IPS-15b (cell line): ENCODE data around the gene KIF4B.
"Not testable (repeated sequence)": the region's sequence is repeated elsewhere in the genome, so short reads cannot be mapped to it uniquely, and the experiment has no call there.

Experiments
- H3K27me3 ChIP-seq: one replicate; pipeline ENCODE4 v1.6.1; 2013; ENCODE audit warnings: low read length; ENCODE audit not compliant: control insufficient read depth, insufficient read depth
- H3K36me3 ChIP-seq: one replicate; pipeline ENCODE4 v1.6.1; 2013; ENCODE audit warnings: low read length; ENCODE audit not compliant: control insufficient read depth, insufficient read depth
- H3K4me1 ChIP-seq: one replicate; pipeline ENCODE4 v1.6.1; 2013; ENCODE audit warnings: mild to moderate bottlenecking, low read length; ENCODE audit not compliant: control insufficient read depth, insufficient read depth
- H3K4me3 ChIP-seq: one replicate; pipeline ENCODE4 v1.5.1; 2013; ENCODE audit warnings: low read depth, low read length
- H3K9ac ChIP-seq: one replicate; pipeline ENCODE4 v1.6.1; 2013; ENCODE audit warnings: low read depth, mild to moderate bottlenecking, low read length
- H3K9me3 ChIP-seq: one replicate; pipeline ENCODE4 v1.6.1; 2013; ENCODE audit warnings: mild to moderate bottlenecking, low read length; ENCODE audit not compliant: control insufficient read depth, insufficient read depth

The KIF4B gene

DNA sequence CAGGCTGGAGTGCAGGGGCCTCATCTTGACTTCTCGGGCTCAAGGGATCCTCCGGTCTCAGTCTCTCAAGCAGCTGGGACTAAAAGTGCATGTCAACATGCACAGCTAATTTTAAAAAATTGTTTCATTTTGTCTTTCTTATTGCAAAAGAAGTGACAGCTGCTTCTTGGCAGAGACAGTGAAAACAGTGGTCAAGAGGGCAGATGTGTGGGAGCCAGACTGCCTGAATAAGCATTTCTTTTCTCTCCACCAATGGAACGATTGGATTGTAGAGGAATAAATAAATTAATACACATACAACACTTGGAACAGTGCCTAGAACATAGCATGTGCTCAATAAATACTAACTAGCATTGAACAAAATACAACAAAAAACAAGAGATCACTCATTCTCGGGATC, 27.4 kb upstream of the KIF4B start:
- Histone ChIP-seq H3K36me3 (no peaks in the 10 kb centered on the region), H3K9me3 (no peaks in the 10 kb centered on the region), H3K27me3 (no peaks in the 10 kb centered on the region), H3K4me1 (no peaks in the 10 kb centered on the region), H3K4me3 (no peak overlapping the region), H3K9ac (no peak overlapping the region)

DNA sequence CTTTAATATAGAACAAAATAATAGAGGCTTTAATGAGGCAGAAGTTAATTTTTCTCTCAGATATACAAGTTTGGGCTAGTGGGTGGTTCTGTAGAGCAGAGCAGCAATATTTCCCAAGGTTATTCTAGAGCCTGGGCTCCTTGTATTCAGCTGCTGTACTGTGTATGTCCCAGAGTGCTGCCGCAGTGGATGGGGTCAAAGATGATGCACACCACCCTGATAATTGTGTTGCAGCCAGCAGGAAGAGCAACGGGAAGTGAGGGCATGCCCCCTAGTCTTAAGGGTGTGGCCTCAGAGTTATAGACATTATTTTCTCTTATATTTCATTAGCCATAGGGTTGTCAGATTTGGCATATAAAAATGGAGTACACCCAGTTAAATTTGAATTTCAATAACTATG, 23.9 kb upstream of the KIF4B start:
- H3K4me3 ChIP-seq, result no peak overlapping the region

DNA sequence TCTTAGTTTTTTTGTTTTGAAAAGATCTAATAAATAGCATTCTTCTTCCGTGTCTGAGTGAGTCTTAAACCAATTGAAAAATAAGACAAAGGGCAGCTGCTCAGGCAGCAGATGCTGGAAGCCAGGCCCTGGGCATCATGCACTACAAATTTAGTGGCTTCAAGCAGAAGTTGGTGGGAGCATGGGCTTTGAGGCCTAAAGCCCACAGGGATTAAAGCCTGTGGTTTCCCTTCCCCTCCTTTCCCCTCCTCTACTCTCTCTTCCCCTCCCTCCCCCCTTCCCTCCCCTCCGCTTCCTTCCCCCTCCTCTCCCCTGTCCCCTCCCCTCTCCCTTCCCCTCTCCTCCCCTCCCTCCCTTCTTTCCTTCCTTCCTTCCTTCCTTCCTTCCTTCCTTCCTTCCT, 20.1 kb upstream of the KIF4B start:
- Histone ChIP-seq H3K4me3 (no peak overlapping the region), H3K4me1 (no peaks in the 10 kb centered on the region), H3K9me3 (no peaks in the 10 kb centered on the region), H3K9ac (no peak overlapping the region), H3K27me3 (no peaks in the 10 kb centered on the region), H3K36me3 (no peaks in the 10 kb centered on the region)

More for the DNA sequence above, 23.9 kb upstream of the KIF4B start:
- H3K9ac ChIP-seq, result no peak overlapping the region
- no peaks in the 10 kb centered on the region for H3K36me3 ChIP-seq
- H3K27me3 ChIP-seq, result no peaks in the 10 kb centered on the region
- no peaks in the 10 kb centered on the region for H3K9me3 ChIP-seq
- no peaks in the 10 kb centered on the region for H3K4me1 ChIP-seq

DNA sequence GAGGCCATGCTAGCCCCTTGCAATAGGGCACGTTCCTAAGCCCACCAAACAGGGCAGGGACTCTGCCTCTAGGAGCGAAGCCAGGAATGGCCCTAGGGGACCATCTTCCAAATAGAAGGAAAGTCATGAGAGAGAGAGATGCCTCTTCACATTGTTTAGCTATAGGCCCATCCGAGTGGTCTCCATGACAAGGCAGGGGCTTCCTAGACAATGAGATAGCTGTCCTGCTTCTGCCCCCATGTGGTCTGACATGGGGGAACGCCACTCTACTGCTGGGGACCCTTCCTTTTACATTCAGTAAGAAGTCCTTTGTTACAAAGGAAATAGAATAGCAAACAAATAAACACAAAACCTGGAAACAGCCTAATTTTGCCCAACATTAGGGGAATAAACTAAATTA, 17.9 kb upstream of the KIF4B start:
- Histone ChIP-seq H3K27me3 (no peaks in the 10 kb centered on the region), H3K4me3 (no peak overlapping the region), H3K9ac (no peak overlapping the region), H3K9me3 (no peaks in the 10 kb centered on the region), H3K36me3 (no peaks in the 10 kb centered on the region), H3K4me1 (no peaks in the 10 kb centered on the region)

DNA sequence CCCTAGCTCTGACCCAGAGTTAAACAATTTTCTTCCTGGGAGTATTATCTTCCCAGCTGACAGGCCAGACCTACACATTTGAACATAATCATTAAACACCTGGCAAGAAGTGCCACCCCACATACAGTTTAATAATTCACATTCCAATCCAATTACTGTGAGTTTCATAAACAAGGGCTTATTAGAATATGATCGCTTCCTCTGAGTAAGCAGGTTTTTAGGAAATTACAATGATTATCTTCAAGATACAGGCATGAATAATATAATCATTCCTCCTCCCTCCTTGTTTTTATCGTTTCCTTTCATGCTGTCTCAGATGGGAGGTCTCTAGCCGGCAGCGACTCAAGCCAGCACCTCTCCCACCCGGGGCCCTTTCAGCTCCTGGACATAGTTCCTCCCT, 15.8 kb upstream of the KIF4B start:
- no peaks in the 10 kb centered on the region for H3K9me3 ChIP-seq

DNA sequence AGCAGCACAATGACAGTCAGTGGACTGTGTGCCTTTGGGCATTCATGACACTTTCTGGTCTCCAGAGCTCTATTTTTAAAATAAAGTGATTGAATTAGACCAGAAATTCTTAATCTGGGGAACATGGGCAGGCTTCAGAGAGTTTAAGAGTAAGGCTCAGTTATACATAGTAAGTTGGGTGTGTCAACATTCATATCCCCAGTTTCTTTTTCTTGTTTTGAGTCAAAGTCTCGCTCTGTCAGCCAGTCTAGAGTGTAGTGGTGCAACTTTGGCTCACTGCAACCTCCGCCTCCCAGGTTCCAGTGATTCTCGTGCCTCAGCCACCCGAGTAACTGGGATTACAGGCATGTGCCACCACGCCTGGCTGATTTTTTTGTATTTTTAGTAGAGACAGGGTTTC, 13.7 kb upstream of the KIF4B start:
- Histone ChIP-seq H3K9ac (no peak overlapping the region), H3K4me1 (no peaks in the 10 kb centered on the region), H3K9me3 (no peaks in the 10 kb centered on the region), H3K27me3 (no peaks in the 10 kb centered on the region), H3K4me3 (no peak overlapping the region), H3K36me3 (no peaks in the 10 kb centered on the region)

More for the DNA sequence above, 15.8 kb upstream of the KIF4B start:
- H3K4me1 ChIP-seq, result no peaks in the 10 kb centered on the region
- no peak overlapping the region for H3K9ac ChIP-seq
- H3K27me3 ChIP-seq, result no peaks in the 10 kb centered on the region
- H3K36me3 ChIP-seq, result no peaks in the 10 kb centered on the region
- H3K4me3 ChIP-seq, result no peak overlapping the region

DNA sequence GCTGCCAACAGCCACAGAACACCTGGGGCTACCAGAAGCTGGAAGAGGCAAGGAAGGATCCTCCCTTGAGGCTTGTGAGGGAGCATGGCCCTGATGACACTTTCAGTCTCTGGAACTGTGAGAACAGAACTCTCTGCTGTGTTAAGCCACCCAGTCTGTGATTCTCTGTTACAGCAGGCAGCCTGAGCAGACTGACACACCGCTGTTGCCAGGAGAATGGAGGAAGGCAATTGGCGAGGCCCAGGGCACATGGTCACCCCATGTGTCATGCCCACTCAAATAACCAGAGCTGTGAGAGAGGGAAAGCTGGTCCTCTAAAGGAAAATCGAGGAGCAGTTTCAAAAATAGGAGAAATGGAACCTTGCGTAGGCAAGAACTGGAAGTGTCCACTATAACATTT, 12.0 kb upstream of the KIF4B start:
- Histone ChIP-seq H3K27me3 (no peaks in the 10 kb centered on the region), H3K9me3 (no peaks in the 10 kb centered on the region), H3K4me3 (no peak overlapping the region), H3K4me1 (no peaks in the 10 kb centered on the region), H3K9ac (no peak overlapping the region), H3K36me3 (no peaks in the 10 kb centered on the region)

DNA sequence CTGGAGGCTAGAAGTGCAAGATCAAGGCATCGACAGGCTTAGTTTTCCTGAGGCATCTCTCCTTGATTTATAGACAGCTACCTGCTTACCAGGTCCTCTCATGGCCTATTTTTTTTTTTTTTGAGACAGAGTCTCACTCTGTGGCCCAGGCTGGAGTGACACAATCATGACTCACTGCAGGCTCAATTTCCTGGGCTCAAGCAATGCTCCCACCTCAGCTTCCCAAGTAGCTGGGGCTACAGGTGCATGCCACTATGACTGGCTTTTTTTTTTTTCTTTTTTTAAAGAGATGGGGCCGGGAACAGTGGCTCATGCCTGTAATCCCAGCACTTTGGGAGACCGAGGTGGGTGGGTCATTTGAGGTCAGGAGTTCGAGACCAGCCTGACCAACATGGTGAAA, 10.8 kb upstream of the KIF4B start:
- not testable (repeated sequence) for H3K27me3 ChIP-seq, H3K36me3 ChIP-seq, H3K9me3 ChIP-seq, H3K9ac ChIP-seq, H3K4me3 ChIP-seq, H3K4me1 ChIP-seq

DNA sequence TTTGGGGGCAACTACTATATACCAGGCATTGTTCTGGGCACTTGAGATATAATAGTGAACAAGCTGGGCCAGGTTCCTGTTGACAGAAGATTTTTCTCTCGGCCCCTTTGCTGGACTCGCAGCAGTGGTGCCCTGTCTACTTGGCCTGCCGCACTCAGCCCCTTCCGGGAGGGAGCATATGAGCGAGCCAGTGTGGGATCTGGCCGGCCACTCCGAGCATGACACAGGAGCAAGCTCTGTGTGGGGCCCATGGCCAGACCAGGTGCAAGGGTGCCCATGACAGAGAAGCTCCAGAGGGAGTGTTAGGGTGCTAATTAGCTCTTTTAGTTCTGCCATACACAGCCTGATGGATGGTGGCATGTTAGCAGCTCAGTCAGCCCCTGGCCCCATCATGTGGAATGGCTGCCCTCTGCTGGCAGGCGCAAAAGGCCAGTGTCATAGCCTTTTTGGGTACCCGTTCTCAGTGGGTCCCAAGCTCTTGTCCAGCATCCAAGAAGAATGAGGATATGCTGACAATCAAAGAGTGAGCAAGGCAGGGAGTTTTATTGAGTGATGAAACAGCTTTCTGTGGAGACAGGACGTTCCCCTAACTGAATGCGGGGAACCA, 9.3 kb upstream of the KIF4B start:
- Histone ChIP-seq H3K27me3 (no peaks in the 10 kb centered on the region), H3K9ac (no peak overlapping the region), H3K4me1 (no peaks in the 10 kb centered on the region), H3K9me3 (no peaks in the 10 kb centered on the region), H3K36me3 (peaks cover 2% of the 10 kb centered on the region), H3K4me3 (no peak overlapping the region)

DNA sequence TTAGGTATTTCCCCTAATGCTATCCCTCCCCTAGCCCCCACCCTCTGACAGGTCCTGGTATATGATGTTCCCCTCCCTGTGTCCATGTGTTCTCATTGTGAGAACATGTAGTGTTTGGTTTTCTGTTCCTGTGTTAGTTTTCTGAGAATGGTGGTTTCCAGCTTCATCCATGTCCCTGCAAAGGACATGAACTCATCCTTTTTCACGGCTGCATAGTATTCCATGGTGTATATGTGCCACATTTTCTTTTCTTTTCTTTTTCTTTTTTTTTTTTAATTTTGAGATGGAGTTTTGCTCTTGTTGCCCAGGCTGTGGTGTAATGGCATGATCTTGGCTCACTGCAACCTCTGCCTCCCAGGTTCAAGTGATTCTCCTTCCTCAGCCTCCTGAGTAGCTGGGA, 7.3 kb upstream of the KIF4B start:
- H3K9me3 ChIP-seq, H3K4me3 ChIP-seq, H3K4me1 ChIP-seq, H3K36me3 ChIP-seq, H3K27me3 ChIP-seq, H3K9ac ChIP-seq: not testable (repeated sequence)

DNA sequence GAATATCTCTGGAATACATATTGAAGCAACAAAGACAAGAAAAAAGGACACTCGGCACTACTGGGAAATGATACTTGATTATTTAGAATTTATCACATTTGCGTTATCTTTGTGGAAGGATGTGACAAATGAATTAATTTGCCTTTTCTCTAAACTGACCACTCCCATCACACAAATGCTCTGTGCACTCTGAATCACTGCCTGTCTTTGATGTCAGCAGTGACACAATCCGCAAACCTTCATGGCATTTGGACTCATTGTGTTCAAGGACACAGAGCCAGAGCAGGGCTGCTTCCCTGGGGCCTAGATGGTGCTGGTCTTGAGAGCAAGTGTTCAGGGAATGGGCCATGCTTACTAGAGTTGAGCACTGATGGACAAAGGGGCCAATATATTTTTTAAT, 4.9 kb upstream of the KIF4B start:
- no peaks in the 10 kb centered on the region for H3K27me3 ChIP-seq
- no peak overlapping the region for H3K9ac ChIP-seq
- H3K9me3 ChIP-seq, result no peaks in the 10 kb centered on the region
- H3K36me3 ChIP-seq, result peaks cover 2% of the 10 kb centered on the region
- H3K4me3 ChIP-seq, result no peak overlapping the region
- no peaks in the 10 kb centered on the region for H3K4me1 ChIP-seq

DNA sequence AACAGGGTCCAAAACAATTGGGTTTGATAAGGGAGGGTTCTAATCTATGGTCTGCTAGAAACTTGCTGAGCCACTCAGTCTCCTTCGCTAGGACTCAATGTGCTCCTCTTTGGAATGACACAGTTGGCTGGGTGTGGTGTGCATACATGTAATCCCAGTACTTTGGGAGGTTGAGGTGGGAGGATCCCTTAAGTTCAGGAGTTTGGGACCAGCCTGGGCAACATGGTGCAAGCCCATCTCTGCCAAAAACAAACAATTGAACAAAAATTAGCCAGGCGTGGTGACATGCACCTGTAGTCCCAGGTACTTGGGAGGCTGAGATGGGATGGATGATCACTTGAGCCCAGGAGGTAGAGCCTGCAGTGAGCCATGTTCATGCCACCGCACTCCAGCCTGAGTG, 2.7 kb upstream of the KIF4B start:
- H3K9ac ChIP-seq, result no peak overlapping the region
- H3K4me1 ChIP-seq, result no peaks in the 10 kb centered on the region
- peaks cover 2% of the 10 kb centered on the region for H3K36me3 ChIP-seq
- no peak overlapping the region for H3K4me3 ChIP-seq
- H3K27me3 ChIP-seq, result no peaks in the 10 kb centered on the region
- no peaks in the 10 kb centered on the region for H3K9me3 ChIP-seq

DNA sequence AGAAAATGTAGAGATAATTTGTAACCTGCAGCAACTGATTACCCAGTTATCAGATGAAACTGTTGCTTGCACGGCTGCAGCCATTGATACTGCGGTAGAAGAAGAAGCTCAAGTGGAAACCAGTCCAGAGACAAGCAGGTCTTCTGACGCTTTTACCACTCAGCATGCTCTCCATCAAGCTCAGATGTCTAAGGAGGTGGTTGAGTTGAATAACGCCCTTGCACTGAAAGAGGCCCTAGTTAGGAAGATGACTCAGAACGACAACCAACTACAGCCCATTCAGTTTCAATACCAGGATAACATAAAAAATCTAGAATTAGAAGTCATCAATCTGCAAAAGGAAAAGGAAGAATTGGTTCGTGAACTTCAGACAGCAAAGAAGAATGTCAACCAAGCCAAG, 1.7 kb downstream of the KIF4B start:
- Histone ChIP-seq H3K36me3 (no peaks in the 10 kb centered on the region), H3K4me3 (no peak overlapping the region), H3K4me1 (no peaks in the 10 kb centered on the region), H3K27me3 (no peaks in the 10 kb centered on the region), H3K9ac (no peak overlapping the region), H3K9me3 (no peaks in the 10 kb centered on the region)
